HFFc6 (cell line): ENCODE results near the gene ADGRV1. TPM values are rescaled to one million over a fixed set of nuclear protein-coding genes. Genes with fewer than 3 reads are reported as not detected.
"Not testable (repeated sequence)": the region's sequence is repeated elsewhere in the genome, so short reads cannot be mapped to it uniquely, and the experiment has no call there.

Experiments
- DNase-seq: peaks from one replicate; pipeline ENCODE4 v3.0.0-alpha.2; 2018
- H3K27ac Mint-ChIP-seq: 2 replicates; pipeline ENCODE4 v1.8.0; 2020; ENCODE audit warnings: mild to moderate bottlenecking, mixed read lengths
- H3K27me3 Mint-ChIP-seq: 2 replicates; pipeline ENCODE4 v1.8.0; 2021; ENCODE audit warnings: mild to moderate bottlenecking, moderate library complexity, mixed read lengths; ENCODE audit not compliant: insufficient read depth
- H3K36me3 Mint-ChIP-seq: 2 replicates; pipeline ENCODE4 v1.8.0; 2021; ENCODE audit warnings: low read depth, mixed read lengths
- H3K4me1 Mint-ChIP-seq: 2 replicates; pipeline ENCODE4 v1.8.0; 2020; ENCODE audit warnings: low read depth, mixed read lengths
- H3K4me3 Mint-ChIP-seq: 2 replicates; pipeline ENCODE4 v1.8.0; 2020; ENCODE audit warnings: mild to moderate bottlenecking, moderate library complexity, mixed read lengths
- H3K9me3 Mint-ChIP-seq: 2 replicates; pipeline ENCODE4 v1.8.0; 2020; ENCODE audit warnings: mild to moderate bottlenecking, mixed read lengths
- total RNA-seq, 6 experiments: library from RNA; stranded (reverse); fragmentation: NEBNext Ultra II Directional; extraction: Animal tissue kit (Norgen Biotek cat#: 25700); gene quantifications; 2 replicates in 1 of 6; 3 replicates in 5 of 6; pipeline ENCODE4 v1.2.3, GENCODE V29; 2021
- TF ChIP-seq, protein P1 (sequence below): fragments of 200-600 bp; sonication (generic); IDR thresholded peaks from 2 replicates; pipeline ENCODE4 v1.5.0; 2021; ENCODE audit warnings: antibody characterized with exemption, mild to moderate bottlenecking

ADGRV1 gene
- total RNA-seq, 6 experiments from 2014 or later, result not detected

DNA sequence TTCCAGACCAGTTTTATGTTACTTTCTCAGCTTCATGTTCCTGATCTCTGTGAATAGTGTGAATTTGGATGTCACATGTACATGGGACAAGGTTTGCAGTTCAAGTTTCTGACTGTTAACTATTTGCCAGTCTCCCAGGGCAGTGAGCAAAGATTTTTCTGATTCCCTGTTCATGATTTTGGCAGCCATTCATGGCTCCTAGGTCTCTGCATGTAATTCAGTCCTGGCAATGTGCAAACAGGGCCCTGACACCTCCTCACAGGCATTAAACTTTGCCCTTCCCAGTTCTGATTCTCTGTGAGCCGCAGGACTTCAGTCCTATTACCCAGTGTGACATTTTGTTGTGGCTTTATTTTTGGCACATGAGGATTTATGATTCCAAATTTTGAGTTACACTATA, 474.8 kb downstream of the ADGRV1 start:
- H3K9me3 Mint-ChIP-seq, result no peaks in the 10 kb centered on the region
- DNase-seq, result no peak
- TF ChIP-seq, protein P1, sequence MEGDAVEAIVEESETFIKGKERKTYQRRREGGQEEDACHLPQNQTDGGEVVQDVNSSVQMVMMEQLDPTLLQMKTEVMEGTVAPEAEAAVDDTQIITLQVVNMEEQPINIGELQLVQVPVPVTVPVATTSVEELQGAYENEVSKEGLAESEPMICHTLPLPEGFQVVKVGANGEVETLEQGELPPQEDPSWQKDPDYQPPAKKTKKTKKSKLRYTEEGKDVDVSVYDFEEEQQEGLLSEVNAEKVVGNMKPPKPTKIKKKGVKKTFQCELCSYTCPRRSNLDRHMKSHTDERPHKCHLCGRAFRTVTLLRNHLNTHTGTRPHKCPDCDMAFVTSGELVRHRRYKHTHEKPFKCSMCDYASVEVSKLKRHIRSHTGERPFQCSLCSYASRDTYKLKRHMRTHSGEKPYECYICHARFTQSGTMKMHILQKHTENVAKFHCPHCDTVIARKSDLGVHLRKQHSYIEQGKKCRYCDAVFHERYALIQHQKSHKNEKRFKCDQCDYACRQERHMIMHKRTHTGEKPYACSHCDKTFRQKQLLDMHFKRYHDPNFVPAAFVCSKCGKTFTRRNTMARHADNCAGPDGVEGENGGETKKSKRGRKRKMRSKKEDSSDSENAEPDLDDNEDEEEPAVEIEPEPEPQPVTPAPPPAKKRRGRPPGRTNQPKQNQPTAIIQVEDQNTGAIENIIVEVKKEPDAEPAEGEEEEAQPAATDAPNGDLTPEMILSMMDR, result no peak
- no peaks in the 10 kb centered on the region for H3K36me3 Mint-ChIP-seq
- H3K27me3 Mint-ChIP-seq, result peaks cover 1% of the 10 kb centered on the region; the same call in 1 of the 2 replicates
- H3K4me3 Mint-ChIP-seq, result no peak overlapping the region
- H3K27ac Mint-ChIP-seq, result no peak overlapping the region
- no peaks in the 10 kb centered on the region for H3K4me1 Mint-ChIP-seq

DNA sequence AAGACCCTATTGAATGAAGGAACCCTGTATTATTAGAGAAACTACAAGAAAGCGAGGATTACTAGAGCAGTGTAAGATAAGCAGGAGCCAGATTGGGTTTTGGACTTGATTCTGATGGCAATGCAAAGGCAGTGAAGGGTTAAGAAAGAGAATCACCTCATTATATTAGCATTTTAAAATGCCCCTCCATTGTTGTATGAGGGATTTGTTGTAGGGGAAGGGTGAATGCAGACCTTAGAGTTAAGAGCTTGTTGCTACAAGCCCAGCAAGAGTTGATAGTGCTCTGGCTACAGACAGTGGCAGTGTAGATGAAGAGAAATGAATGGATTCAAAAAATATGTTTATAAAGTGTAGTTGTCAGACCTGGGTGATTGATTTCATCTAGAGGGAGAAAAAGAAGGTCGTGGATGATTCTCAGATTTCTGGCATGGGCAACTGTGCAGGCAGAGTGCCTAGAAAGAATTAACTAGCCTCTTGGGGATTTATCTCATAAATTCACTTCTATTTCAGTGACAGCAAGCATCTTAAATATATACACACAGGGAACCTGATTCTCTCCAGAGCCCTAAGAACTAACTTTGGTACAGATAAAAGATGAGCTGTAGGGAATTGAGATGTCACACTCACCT, 479.7 kb downstream of the ADGRV1 start:
- Mint-ChIP-seq H3K27ac (no peak overlapping the region), H3K27me3 (peaks cover 1% of the 10 kb centered on the region; the same call in 1 of the 2 replicates), H3K4me3 (no peak overlapping the region), H3K4me1 (no peaks in the 10 kb centered on the region), H3K36me3 (no peaks in the 10 kb centered on the region), H3K9me3 (no peaks in the 10 kb centered on the region)
- no peak for DNase-seq
- TF ChIP-seq, protein P1, result no peak

DNA sequence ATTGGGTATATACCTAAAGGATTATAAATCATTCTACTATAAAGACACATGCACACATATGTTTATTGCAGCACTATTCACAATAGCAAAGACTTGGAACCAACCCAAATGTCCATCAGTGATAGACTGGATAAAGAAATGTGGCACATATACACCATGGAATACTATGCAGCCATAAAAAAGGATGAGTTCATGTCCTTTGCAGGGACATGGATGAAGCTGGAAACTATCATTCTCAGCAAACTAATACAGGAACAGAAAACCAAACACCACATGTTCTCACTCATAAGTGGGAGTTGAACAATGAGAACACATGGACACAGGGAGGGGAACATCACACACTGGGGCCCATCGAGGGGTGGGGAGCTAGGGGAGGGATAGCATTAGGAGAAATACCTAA, 482.5 kb downstream of the ADGRV1 start:
- DNase-seq, H3K27me3 Mint-ChIP-seq, H3K4me1 Mint-ChIP-seq, H3K36me3 Mint-ChIP-seq, H3K27ac Mint-ChIP-seq, H3K9me3 Mint-ChIP-seq, H3K4me3 Mint-ChIP-seq: not testable (repeated sequence)

DNA sequence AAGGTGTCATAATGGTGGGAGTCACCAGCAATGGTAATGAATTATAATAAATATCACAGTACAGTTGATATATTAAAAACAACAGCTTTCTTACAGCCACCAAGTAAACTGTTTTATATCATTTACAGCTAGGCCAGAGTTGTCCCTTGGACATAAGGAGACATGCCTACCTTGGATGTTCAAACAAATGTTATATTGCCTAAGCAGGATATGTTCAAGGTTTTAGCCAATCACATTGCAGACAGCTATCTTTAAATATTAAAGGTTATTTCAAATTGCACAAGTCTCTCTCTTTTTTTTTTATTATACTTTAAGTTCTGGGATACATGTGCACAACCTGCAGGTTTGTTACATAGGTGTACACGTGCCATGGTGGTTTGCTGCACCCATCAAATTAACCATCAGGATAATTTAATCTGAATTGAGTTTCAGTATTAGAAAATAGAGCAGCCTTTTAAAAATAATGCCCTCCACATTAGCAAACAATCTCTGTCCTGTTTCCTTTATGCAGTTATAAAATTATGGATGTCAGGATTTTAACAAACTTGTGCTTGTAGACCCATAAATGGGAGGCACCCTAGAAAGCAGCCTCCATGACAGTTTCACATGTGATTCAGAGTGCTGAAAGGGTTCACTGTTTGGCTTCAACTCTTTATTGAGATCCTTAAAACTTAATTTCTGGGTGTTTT, 483.8 kb downstream of the ADGRV1 start:
- Mint-ChIP-seq H3K4me1 (no peaks in the 10 kb centered on the region), H3K9me3 (no peaks in the 10 kb centered on the region), H3K36me3 (no peaks in the 10 kb centered on the region), H3K27me3 (peaks cover 1% of the 10 kb centered on the region), H3K4me3 (no peak overlapping the region), H3K27ac (no peak overlapping the region)
- TF ChIP-seq, protein P1, result no peak
- DNase-seq, result no peak

DNA sequence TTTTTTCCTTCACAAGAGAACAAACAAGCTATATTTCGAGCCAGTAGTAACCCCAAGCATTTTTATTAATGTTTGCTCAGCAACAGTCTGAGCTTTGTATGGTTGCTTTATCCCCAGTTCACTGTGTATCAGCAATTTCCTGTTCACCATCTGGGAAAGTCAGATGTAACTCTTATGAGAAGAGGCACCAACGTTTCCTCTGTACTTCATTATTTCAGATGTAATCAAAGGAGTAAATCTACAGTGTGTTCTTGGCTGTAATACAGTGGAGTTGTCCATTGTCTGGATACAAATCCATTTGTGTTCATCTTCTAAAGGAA, 484.3 kb downstream of the ADGRV1 start:
- H3K36me3 Mint-ChIP-seq, result no peaks in the 10 kb centered on the region
- no peak for DNase-seq
- H3K4me3 Mint-ChIP-seq, result no peak overlapping the region
- TF ChIP-seq, protein P1, result no peak
- H3K4me1 Mint-ChIP-seq, result no peaks in the 10 kb centered on the region
- peaks cover 1% of the 10 kb centered on the region for H3K27me3 Mint-ChIP-seq
- H3K9me3 Mint-ChIP-seq, result no peaks in the 10 kb centered on the region
- no peak overlapping the region for H3K27ac Mint-ChIP-seq

DNA sequence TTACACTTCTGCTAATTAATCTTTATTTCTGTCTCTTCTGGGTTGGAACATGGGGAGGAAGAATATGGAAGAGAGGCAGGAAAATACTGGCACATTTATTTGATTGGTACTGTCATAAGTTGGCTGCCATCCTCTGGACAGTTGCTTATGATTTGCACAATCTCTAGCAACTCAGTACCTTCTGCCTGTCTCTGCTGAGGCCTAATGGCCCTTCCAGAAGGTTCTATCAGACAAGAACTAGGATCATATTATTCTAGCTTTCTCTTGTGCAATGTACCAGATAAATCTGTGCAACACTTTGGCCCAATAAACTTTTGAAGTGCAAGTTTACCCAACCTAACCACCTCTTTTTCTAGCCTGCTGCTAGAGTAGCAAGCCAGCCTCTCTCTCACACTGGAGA, 489.5 kb downstream of the ADGRV1 start:
- Mint-ChIP-seq H3K4me3 (no peak overlapping the region), H3K9me3 (no peaks in the 10 kb centered on the region), H3K4me1 (peaks cover 7% of the 10 kb centered on the region; the same call in 1 of the 2 replicates), H3K27me3 (no peaks in the 10 kb centered on the region; the same call in none of the 2 replicates), H3K36me3 (no peaks in the 10 kb centered on the region), H3K27ac (no peak overlapping the region)
- no peak for DNase-seq
- TF ChIP-seq, protein P1, result no peak
